Measurements from ENCODE around the gene C11orf86. TPM values are rescaled to one million over a fixed set of nuclear protein-coding genes. Genes with fewer than 3 reads are reported as not detected.

Gene C11orf86
- total and polyA plus RNA-seq, 10 of the 15 experiments (the other 5 are each of a cell fraction or from before 2014, with no cell fraction given) = not detected

DNA sequence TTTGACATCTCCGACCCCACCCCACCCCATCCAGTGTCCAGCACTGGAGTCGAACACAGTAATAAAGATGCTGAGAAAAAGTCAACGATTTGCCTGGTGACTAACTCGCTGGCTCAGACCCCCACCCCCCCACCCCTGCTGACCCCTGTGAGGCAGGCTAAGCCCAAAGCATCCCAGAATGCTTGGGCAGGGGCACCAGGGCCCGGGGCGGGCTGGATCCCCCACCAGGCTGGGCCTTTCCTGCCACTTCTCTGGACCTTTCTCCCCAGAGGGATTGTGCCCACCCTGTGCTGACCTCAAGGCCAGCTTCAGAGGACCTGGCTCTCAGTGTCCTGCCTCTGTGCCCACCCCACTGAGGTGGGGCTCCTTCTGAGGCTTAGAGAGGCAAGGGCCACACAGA is 1.8 kb downstream of the C11orf86 start (continued):
- TF ChIP-seq ZBTB11 (CRISPR knock-in tag; IDR thresholded peaks at IDR 0.05) = no peak
- no peak for TF ChIP-seq TCF12 (IDR thresholded peaks at IDR 0.05; ENCODE audit: low read depth, low read length)
- TF ChIP-seq POLR2AphosphoS2 (IDR thresholded peaks at IDR 0.05; ENCODE audit: low read depth, low read length) = no peak
- TF ChIP-seq, protein P1, sequence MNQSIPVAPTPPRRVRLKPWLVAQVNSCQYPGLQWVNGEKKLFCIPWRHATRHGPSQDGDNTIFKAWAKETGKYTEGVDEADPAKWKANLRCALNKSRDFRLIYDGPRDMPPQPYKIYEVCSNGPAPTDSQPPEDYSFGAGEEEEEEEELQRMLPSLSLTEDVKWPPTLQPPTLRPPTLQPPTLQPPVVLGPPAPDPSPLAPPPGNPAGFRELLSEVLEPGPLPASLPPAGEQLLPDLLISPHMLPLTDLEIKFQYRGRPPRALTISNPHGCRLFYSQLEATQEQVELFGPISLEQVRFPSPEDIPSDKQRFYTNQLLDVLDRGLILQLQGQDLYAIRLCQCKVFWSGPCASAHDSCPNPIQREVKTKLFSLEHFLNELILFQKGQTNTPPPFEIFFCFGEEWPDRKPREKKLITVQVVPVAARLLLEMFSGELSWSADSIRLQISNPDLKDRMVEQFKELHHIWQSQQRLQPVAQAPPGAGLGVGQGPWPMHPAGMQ (IDR thresholded peaks at IDR 0.05; ENCODE audit: borderline replicate concordance) = no peak

DNA sequence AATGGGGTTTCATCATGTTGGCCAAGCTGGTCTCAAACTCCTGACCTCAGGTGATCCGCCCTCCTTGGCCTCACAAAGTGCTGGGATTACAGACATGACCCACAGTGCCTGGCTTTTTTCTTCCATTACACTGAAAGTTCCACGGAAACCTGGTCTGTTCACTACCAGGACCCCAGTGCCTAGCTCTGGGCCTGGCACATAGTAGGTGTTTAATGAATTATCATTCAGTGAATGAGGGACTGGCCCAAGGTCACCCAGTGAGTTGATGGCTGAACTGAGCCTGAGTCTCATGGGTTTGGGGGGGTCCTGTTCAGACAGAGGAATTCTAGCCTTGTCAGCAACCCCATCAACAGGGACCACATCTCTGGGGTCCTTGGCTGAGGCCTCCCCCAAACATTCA is 3.1 kb downstream of the C11orf86 start:
- Histone ChIP-seq H3K4me2 (ENCODE audit: control insufficient read depth, insufficient read depth) (no peak overlapping the region), H4K20me1 (ENCODE audit: control insufficient read depth, insufficient read depth) (no peaks in the 10 kb centered on the region), H3K27me3 (replicated peaks in 1 of 2; ENCODE audit: control insufficient read depth in 2 of 2, insufficient read depth in 2 of 2, low read length in 1 of 2) (no peaks in the 10 kb centered on the region; a peak in 1 of 4 replicates), H3K4me3 (no peak overlapping the region), H3K9me3 (replicated peaks; ENCODE audit: control insufficient read depth, insufficient read depth, low read length) (no peaks in the 10 kb centered on the region; the same call in 2 of the 3 replicates), H3K36me3 (ENCODE audit: control insufficient read depth in 2 of 2, insufficient read depth in 2 of 2, low read length in 1 of 2) (no peaks in the 10 kb centered on the region), H2AFZ (ENCODE audit: control insufficient read depth, low read depth, low read length) (no peak overlapping the region), H3K4me1 (ENCODE audit: control insufficient read depth, insufficient read depth, low read length) (peaks cover 6% of the 10 kb centered on the region; the same call in 1 of the 2 replicates), H3K79me2 (ENCODE audit: control insufficient read depth, insufficient read depth, low read length) (no peaks in the 10 kb centered on the region), H3K9ac (ENCODE audit: control insufficient read depth, insufficient read depth, low read length) (no peak overlapping the region), H3K27ac (ENCODE audit: control insufficient read depth, insufficient read depth) (no peak overlapping the region)
- ChIA-PET POLR2A (no interaction called here), RAD21 (ENCODE audit: unreplicated experiment) (interaction anchor here (0.6 kb wide), 1 partner anchor 246 kb away, joined by 7 read pairs; no protein-coding TSS in a partner anchor), CTCF (interaction anchor here (0.7 kb wide), 1 partner anchor 308 kb away, joined by 3 read pairs; no protein-coding TSS in a partner anchor), SMC1A (ENCODE audit: uncharacterized antibody, unreplicated experiment) (no interaction called here)
- DNase-seq (ENCODE audit: low read depth, low spot score) (no peak), FAIRE-seq (no peak), ATAC-seq (no peak)
- in situ Hi-C loops (cut with MboI) (no loop called here), intact Hi-C loops (cut with micrococcal nuclease; ENCODE audit: unreplicated experiment) (no loop called here)
- no peak for TF ChIP-seq ZNF274 (IDR thresholded peaks at IDR 0.05; ENCODE audit: insufficient read depth, insufficient read length)
- no peak for TF ChIP-seq ETV6 (conservative IDR thresholded peaks at IDR 0.05 in 1 of 2, IDR thresholded peaks at IDR 0.05 in 1 of 2; ENCODE audit: borderline replicate concordance in 1 of 2, low read depth in 1 of 2)
- TF ChIP-seq STAT3 (IDR thresholded peaks at IDR 0.05; ENCODE audit: low read depth, low read length) = no peak
- no peak for TF ChIP-seq TCF7 (IDR thresholded peaks at IDR 0.05; ENCODE audit: borderline replicate concordance)
- no peak for TF ChIP-seq FOXM1 (IDR thresholded peaks at IDR 0.05; ENCODE audit: low read depth, low read length)
- TF ChIP-seq RFX5 (IDR thresholded peaks at IDR 0.05; ENCODE audit: low read depth, low read length) = no peak
- no TSS peak for BruUV-seq (replicated peaks)
- WGBS (ENCODE audit: insufficient coverage, insufficient replicate concordance, low lambda C conversion rate, missing lambda C conversion rate) = 37% methylated on average over 2 of the region's 2 CpGs
